ENCODE results near the gene KLF6. TPM values are rescaled to one million over a fixed set of nuclear protein-coding genes. Genes with fewer than 3 reads are reported as not detected.
A peak's percentile ranks its signal among the peaks of the same experiment; 100 is the strongest.

The KLF6 gene
- total and polyA plus RNA-seq, 2 of the 4 experiments (the other 2 are of a cell fraction) = 69.0 to 123 TPM

DNA sequence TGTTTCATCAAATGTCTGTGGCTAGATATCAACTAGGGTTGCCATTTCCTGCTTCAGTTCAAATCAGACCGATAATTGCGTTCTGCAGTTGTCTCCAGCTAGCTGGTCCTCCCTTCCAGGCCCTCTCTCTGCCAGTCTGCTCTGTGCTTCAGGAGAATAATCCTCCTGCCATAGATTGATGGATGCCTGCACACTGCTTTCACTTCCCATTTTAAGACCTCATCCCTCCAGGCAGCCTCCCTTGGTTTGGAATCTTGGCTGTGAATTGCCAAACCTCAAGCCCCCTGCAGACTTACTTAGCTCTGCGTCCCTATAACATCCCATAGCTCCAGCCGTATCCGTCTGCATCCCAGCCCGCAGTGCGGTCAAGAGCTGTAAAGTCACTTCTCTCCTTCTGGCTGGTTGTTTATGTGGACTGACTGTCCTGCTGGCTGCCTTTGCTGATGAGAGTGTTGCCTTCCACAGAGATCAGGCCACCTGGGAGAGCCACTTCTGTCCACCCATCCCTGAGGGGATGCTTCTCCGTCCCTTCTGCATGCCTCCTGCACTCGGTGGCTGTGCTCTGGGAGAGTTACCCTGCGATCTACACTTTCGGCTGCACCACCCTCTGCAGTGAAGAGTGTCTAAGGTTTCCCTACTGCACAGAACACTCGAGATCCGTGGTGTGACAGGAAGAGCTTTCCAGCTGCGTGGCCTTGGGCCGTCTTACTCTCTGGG, 22.4 kb upstream of the KLF6 start:
- in situ Hi-C loops (cut with MboI; ENCODE audit: low sequenced_read_pairs) (loop anchor here (5.0 kb wide), 1 partner anchor 80 kb away; no protein-coding TSS in a partner anchor), intact Hi-C loops (cut with micrococcal nuclease) (no loop called here), dilution Hi-C loops (cut with HindIII; ENCODE audit: low sequenced_read_pairs, unreplicated experiment) (no loop called here)
- 85% methylated on average over 4 of the region's 15 CpGs; no CpG with 5 or more reads in 1 of the 2 experiments for WGBS, 2 experiments (ENCODE audit: extremely low coverage in 2 of 2, insufficient read length in 1 of 2)
- H4K5ac ChIP-seq (ENCODE audit: low read depth, low read length) = peak overlapping the region; percentile 43
- H3K79me1 ChIP-seq (ENCODE audit: low read depth in 1 of 2, low read length in 2 of 2) = peaks cover 0 to 38% of the 10 kb centered on the region in 2 experiments; a peak in 3 of 4 replicates
- H3K4me1 ChIP-seq (ENCODE audit: control insufficient read depth, insufficient read depth, low read length) = peaks cover 36% of the 10 kb centered on the region
- H3K56ac ChIP-seq (ENCODE audit: extremely low read depth, insufficient read depth, low read length) = no peak overlapping the region
- H2AK5ac ChIP-seq (ENCODE audit: low read depth, low read length) = peak overlapping the region; percentile 59
- ChIA-PET CTCF (interaction anchor here (0.5 kb wide), 1 partner anchor 137 kb away, joined by 4 read pairs; no protein-coding TSS in a partner anchor), POLR2A (ENCODE audit: unreplicated experiment) (no interaction called here)
- peak overlapping the region; percentile 89 for H2BK5ac ChIP-seq (ENCODE audit: low read depth, low read length, poor library complexity, severe bottlenecking)
- peak overlapping the region; percentile 35 for H3K27ac ChIP-seq (ENCODE audit: insufficient read depth, low read length)
- H3K4me2 ChIP-seq (ENCODE audit: low read depth, low read length) = no peak overlapping the region
- no peaks in the 10 kb centered on the region for H3K36me3 ChIP-seq (ENCODE audit: control insufficient read depth, insufficient read depth, low read length)
- H2BK20ac ChIP-seq (ENCODE audit: low read depth, low read length) = peak overlapping the region; percentile 76
- no TSS peak for BruUV-seq (replicated peaks)
- H3K9me3 ChIP-seq (ENCODE audit: control insufficient read depth, insufficient read depth, low read length) = no peaks in the 10 kb centered on the region
- no peak for ATAC-seq (ENCODE audit: low read depth)
- peak overlapping the region; percentile 77 for H4K91ac ChIP-seq (ENCODE audit: insufficient read depth, low read depth, low read length)
- TF ChIP-seq, protein P1, sequence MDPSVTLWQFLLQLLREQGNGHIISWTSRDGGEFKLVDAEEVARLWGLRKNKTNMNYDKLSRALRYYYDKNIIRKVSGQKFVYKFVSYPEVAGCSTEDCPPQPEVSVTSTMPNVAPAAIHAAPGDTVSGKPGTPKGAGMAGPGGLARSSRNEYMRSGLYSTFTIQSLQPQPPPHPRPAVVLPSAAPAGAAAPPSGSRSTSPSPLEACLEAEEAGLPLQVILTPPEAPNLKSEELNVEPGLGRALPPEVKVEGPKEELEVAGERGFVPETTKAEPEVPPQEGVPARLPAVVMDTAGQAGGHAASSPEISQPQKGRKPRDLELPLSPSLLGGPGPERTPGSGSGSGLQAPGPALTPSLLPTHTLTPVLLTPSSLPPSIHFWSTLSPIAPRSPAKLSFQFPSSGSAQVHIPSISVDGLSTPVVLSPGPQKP (IDR thresholded peaks at IDR 0.05; ENCODE audit: borderline replicate concordance, low read depth, low read length) = no peak
- TF ChIP-seq CEBPB (IDR thresholded peaks at IDR 0.05; ENCODE audit: low read depth, low read length) = no peak
- no peak for TF ChIP-seq POLR2A (IDR thresholded peaks at IDR 0.05; ENCODE audit: low read depth, low read length)
- TF ChIP-seq RCOR1 (IDR thresholded peaks at IDR 0.05; ENCODE audit: insufficient replicate concordance, low read length) = no peak
- no peak for TF ChIP-seq SMC3 (IDR thresholded peaks at IDR 0.05; ENCODE audit: low read depth, low read length)
- TF ChIP-seq RAD21 (IDR thresholded peaks at IDR 0.05; ENCODE audit: low read length) = no peak
- no peak for TF ChIP-seq MAFK (IDR thresholded peaks at IDR 0.05; ENCODE audit: low read depth, low read length)
- no peak for TF ChIP-seq NFE2L2 (IDR thresholded peaks at IDR 0.05; ENCODE audit: low read depth, low read length)
- no peak for TF ChIP-seq MXI1 (IDR thresholded peaks at IDR 0.05; ENCODE audit: borderline replicate concordance, low read depth, low read length)
- no peak overlapping the region for H3K9ac ChIP-seq (ENCODE audit: low read depth, low read length)
- peak overlapping the region; percentile 12 to 71 for H4K8ac ChIP-seq (ENCODE audit: low read depth in 2 of 2, low read length in 2 of 2)
- peak overlapping the region; percentile 71 for H3K4ac ChIP-seq (ENCODE audit: low read depth, low read length)
- peaks cover 39% of the 10 kb centered on the region for H3K9me1 ChIP-seq (ENCODE audit: insufficient read depth, low read length)
- H2AK9ac ChIP-seq (replicated peaks; ENCODE audit: low read depth, low read length, poor library complexity) = no peak overlapping the region
- H3K23ac ChIP-seq (ENCODE audit: low read depth, low read length) = peak overlapping the region; percentile 77
- peak overlapping the region; percentile 65 for H3K14ac ChIP-seq (replicated peaks; ENCODE audit: low read depth, low read length)
- H3K4me3 ChIP-seq (ENCODE audit: insufficient read depth, low read depth, low read length) = no peak overlapping the region
- no peak for DNase-seq
- H2BK15ac ChIP-seq (ENCODE audit: low read depth, low read length) = peak overlapping the region; percentile 3; the same call in 2 of the 3 replicates
- H3K27me3 ChIP-seq (ENCODE audit: control insufficient read depth, insufficient read depth, low read length) = no peaks in the 10 kb centered on the region
- H2AFZ ChIP-seq (replicated peaks; ENCODE audit: low read length, poor library complexity) = no peak overlapping the region
- no peaks in the 10 kb centered on the region for H4K20me1 ChIP-seq (ENCODE audit: insufficient read depth, low read length)
- peak overlapping the region; percentile 46 for H3K18ac ChIP-seq (ENCODE audit: low read depth, low read length)
- peak overlapping the region; percentile 70 for H2BK120ac ChIP-seq (ENCODE audit: low read depth, low read length)
